HepG2 (cell line): ENCODE results near the gene MRPL48. TPM values are rescaled to one million over a fixed set of nuclear protein-coding genes. Genes with fewer than 3 reads are reported as not detected.

Experiments
- ATF4 ChIP-seq, 2 experiments: fragments of 450-650 bp in 1 of 2; sonication (generic) in 1 of 2; formaldehyde crosslinking; IDR thresholded peaks; 2 replicates each; pipeline versions ENCODE4 v1.5.0 to v1.8.0; 2020 to 2022; ENCODE audit warnings: mild to moderate bottlenecking in 1 of 2, missing genetic modification reagents in 1 of 2
- CSRNP1 ChIP-seq: sonication (generic); formaldehyde crosslinking; IDR thresholded peaks from 2 replicates; pipeline ENCODE4 v1.8.1; 2023; ENCODE audit warnings: mild to moderate bottlenecking, missing genetic modification reagents
- ELK4 ChIP-seq: sonication (generic); formaldehyde crosslinking; IDR thresholded peaks from 2 replicates; pipeline ENCODE4 v1.9.0; 2021; ENCODE audit warnings: missing genetic modification reagents, borderline replicate concordance
- MTERF4 ChIP-seq: sonication (generic); formaldehyde crosslinking; IDR thresholded peaks from 2 replicates; pipeline ENCODE4 v1.8.0; 2023; ENCODE audit warnings: mild to moderate bottlenecking, missing genetic modification reagents
- PATZ1 ChIP-seq: sonication (generic); formaldehyde crosslinking; IDR thresholded peaks from 2 replicates; pipeline ENCODE4 v1.4.0; 2020; ENCODE audit warnings: missing genetic modification reagents
- PHF5A ChIP-seq: IDR thresholded peaks from one replicate; pipeline ENCODE4 v1.6.1; 2018; ENCODE audit warnings: low read depth, missing genetic modification reagents; ENCODE audit not compliant: unreplicated experiment
- SMYD3 ChIP-seq: sonication (generic); formaldehyde crosslinking; IDR thresholded peaks from 2 replicates; pipeline ENCODE4 v1.8.1; 2023; ENCODE audit warnings: mild to moderate bottlenecking, missing genetic modification reagents
- TFDP2 ChIP-seq: sonication (generic); formaldehyde crosslinking; IDR thresholded peaks from 2 replicates; pipeline ENCODE4 v1.4.0; 2020; ENCODE audit warnings: missing genetic modification reagents
- ZFP1 ChIP-seq: IDR thresholded peaks from 2 replicates; pipeline ENCODE4 v1.6.1; 2016
- ZNF337 ChIP-seq: sonication (generic); formaldehyde crosslinking; IDR thresholded peaks from 2 replicates; pipeline ENCODE4 v1.5.1; 2020; ENCODE audit warnings: missing genetic modification reagents, low read depth, mild to moderate bottlenecking, borderline replicate concordance
- ZNF367 ChIP-seq: sonication (generic); formaldehyde crosslinking; IDR thresholded peaks from 2 replicates; pipeline ENCODE4 v1.4.0; 2020; ENCODE audit warnings: missing genetic modification reagents, borderline replicate concordance
- ZNF44 ChIP-seq: sonication (generic); formaldehyde crosslinking; IDR thresholded peaks from 2 replicates; pipeline ENCODE4 v1.5.1; 2020; ENCODE audit warnings: mild to moderate bottlenecking, missing genetic modification reagents
- ZNF598 ChIP-seq: sonication (generic); formaldehyde crosslinking; IDR thresholded peaks from 2 replicates; pipeline ENCODE4 v1.5.1; 2020; ENCODE audit warnings: mild to moderate bottlenecking, missing genetic modification reagents, borderline replicate concordance
- ZNF678 ChIP-seq: sonication (generic); formaldehyde crosslinking; IDR thresholded peaks from 2 replicates; pipeline ENCODE4 v1.4.0; 2020; ENCODE audit warnings: mild to moderate bottlenecking, missing genetic modification reagents
- ZNF790 ChIP-seq: sonication (generic); formaldehyde crosslinking; IDR thresholded peaks from 2 replicates; pipeline ENCODE4 v1.8.0; 2022; ENCODE audit warnings: missing genetic modification reagents, mild to moderate bottlenecking, borderline replicate concordance
- ZNF891 ChIP-seq: sonication (generic); formaldehyde crosslinking; IDR thresholded peaks from 2 replicates; pipeline ENCODE4 v1.5.0; 2020; ENCODE audit warnings: mild to moderate bottlenecking, missing genetic modification reagents
- ZUFSP ChIP-seq: sonication (generic); formaldehyde crosslinking; IDR thresholded peaks from 2 replicates; pipeline ENCODE4 v1.9.0; 2021; ENCODE audit warnings: missing genetic modification reagents, mild to moderate bottlenecking, borderline replicate concordance
- polyA plus RNA-seq, 8 experiments: library from polyadenylated mRNA; depleted of rRNA in 3 of 8; stranded (reverse) in 7 of 8; unstranded in 1 of 8; fragments of >200 nt; fragmentation: Illumina TruSeq in 4 of 8; extraction: Trizol in 4 of 8; gene quantifications; 2 replicates each; pipeline versions ENCODE4 v1.2.1 to v1.2.3, GENCODE V29; 2011 to 2016; ENCODE audit warnings: low read depth in 4 of 8, missing spikeins in 1 of 8, mixed read lengths in 1 of 8; ENCODE audit not compliant: insufficient read depth in 1 of 8
- total RNA-seq, 5 experiments: library from RNA; depleted of rRNA; stranded (reverse); fragments of >200 nt; fragmentation: Illumina TruSeq; extraction: Trizol; gene quantifications; 2 replicates each; pipeline ENCODE4 v1.2.3, GENCODE V29; 2016; ENCODE audit warnings: low read depth in 1 of 5

Gene MRPL48
- total and polyA plus RNA-seq, 2 of the 13 experiments (the other 11 are each of a cell fraction or from before 2014, with no cell fraction given): 61.2 to 67.9 TPM

GRCh38 chr11:73779084-73779902 lies 8.4 kb upstream of the MRPL48 start (continued):
- peak; percentile 63; the same call in 1 of the 2 replicates for TF ChIP-seq PATZ1 (CRISPR knock-in tag)
- TF ChIP-seq PHF5A: no peak
- peak; percentile 66; the same call in 1 of the 2 replicates for TF ChIP-seq ZNF44
- no peak for TF ChIP-seq ZUFSP (CRISPR knock-in tag)
- 0 out of 2 replicates have a peak, but pooled peaks have one; percentile 27 for TF ChIP-seq ZFP1 (CRISPR knock-in tag)
- TF ChIP-seq ELK4 (CRISPR knock-in tag): no peak
- 0 out of 2 replicates have a peak, but pooled peaks have one; percentile 33 for TF ChIP-seq SMYD3 (CRISPR knock-in tag)
- no peak for TF ChIP-seq ZNF367 (CRISPR knock-in tag)
- 0 out of 2 replicates have a peak, but pooled peaks have one; percentile 28 for TF ChIP-seq ZNF598 (CRISPR knock-in tag)
- 0 out of 2 replicates have a peak, but pooled peaks have one; percentile 29 for TF ChIP-seq ZNF790 (CRISPR knock-in tag)
- TF ChIP-seq MTERF4 (CRISPR knock-in tag): no peak
- peak; percentile 84 for TF ChIP-seq TFDP2
- no peak for TF ChIP-seq ZNF337 (CRISPR knock-in tag)
- TF ChIP-seq ATF4 (CRISPR knock-in tag; IDR thresholded peaks at IDR 0.05): 0 out of 4 replicates have a peak, but pooled peaks of 1 of the 2 experiments have one; percentile 42
- peak; percentile 28; the same call in 1 of the 2 replicates for TF ChIP-seq ZNF891 (CRISPR knock-in tag)
- no peak for TF ChIP-seq CSRNP1 (CRISPR knock-in tag)
- TF ChIP-seq ZNF678 (CRISPR knock-in tag): no peak
